Tibial nerve (tissue), 4 donors: ENCODE data around the gene HOPX.
"Not testable (repeated sequence)": the region's sequence is repeated elsewhere in the genome, so short reads cannot be mapped to it uniquely, and the experiment has no call there.

Source experiments
- CTCF ChIP-seq, 5 experiments: fragments of 200-600 bp in 3 of 5; fragments of 450-650 bp in 2 of 5; sonication (generic) in 3 of 5; IDR thresholded peaks; one replicate each; pipeline ENCODE4 v1.5.1; 2016 to 2019; ENCODE audit warnings: antibody characterized with exemption in 5 of 5, mild to moderate bottlenecking in 3 of 5, moderate library complexity in 2 of 5
- EP300 ChIP-seq, 2 donors: sonication (generic); formaldehyde crosslinking; IDR thresholded peaks; one replicate each; pipeline ENCODE4 v1.6.1; 2017; ENCODE audit warnings: antibody characterized with exemption in 2 of 2, mild to moderate bottlenecking in 1 of 2
- POLR2A ChIP-seq, 2 donors: fragments of 450-650 bp; IDR thresholded peaks; one replicate each; pipeline ENCODE4 v1.6.1; 2017; ENCODE audit warnings: antibody characterized with exemption in 2 of 2, mild to moderate bottlenecking in 2 of 2, moderate library complexity in 2 of 2

- TF ChIP-seq CTCF, EP300, POLR2A (IDR thresholded peaks at IDR 0.05): not testable (repeated sequence)
These were observed 12.4 kb upstream of the HOPX start for GRCh38 chr4:56693476-56693875.
